Thyroid gland (tissue), 4 donors: ENCODE data around the gene DPP10. TPM values are rescaled to one million over a fixed set of nuclear protein-coding genes. Genes with fewer than 3 reads are reported as not detected.

Source experiments
- DNase-seq, 2 donors: peaks; one replicate each; pipeline ENCODE4 v3.0.0-alpha.2; 2019
- H3K27ac ChIP-seq, 3 donors: fragments of 200-600 bp; sonication (generic); 1 replicate in 2 of 3; 2 replicates in 1 of 3; pipeline ENCODE4 v1.5.1; 2016 to 2019; ENCODE audit warnings: mild to moderate bottlenecking in 1 of 3, moderate library complexity in 1 of 3
- H3K27me3 ChIP-seq: fragments of 200-600 bp; sonication (generic); one replicate; pipeline ENCODE4 v1.5.1; 2019
- H3K36me3 ChIP-seq, 2 donors: fragments of 200-600 bp; sonication (generic); one replicate each; pipeline ENCODE4 v1.5.1; 2016 to 2019
- H3K4me1 ChIP-seq, 2 donors: fragments of 200-600 bp; sonication (generic); one replicate each; pipeline ENCODE4 v1.5.1; 2017 to 2019
- H3K4me3 ChIP-seq, 3 donors: fragments of 200-600 bp; sonication (generic); replicated peaks in 1 of 3; 1 replicate in 2 of 3; 2 replicates in 1 of 3; pipeline ENCODE4 v1.5.1; 2016; ENCODE audit warnings: mild to moderate bottlenecking in 1 of 3
- H3K9me3 ChIP-seq: fragments of 200-600 bp; sonication (generic); one replicate; pipeline ENCODE4 v1.5.1; 2017
- CTCF ChIP-seq, 6 experiments: fragments of 200-600 bp in 3 of 6; fragments of 450-650 bp in 3 of 6; sonication (generic) in 3 of 6; IDR thresholded peaks; one replicate each; pipeline ENCODE4 v1.5.1; 2016 to 2019; ENCODE audit warnings: antibody characterized with exemption in 6 of 6, mild to moderate bottlenecking in 2 of 6, inconsistent platforms in 1 of 6, moderate library complexity in 1 of 6
- POLR2A ChIP-seq, 2 donors: fragments of 450-650 bp; IDR thresholded peaks; one replicate each; pipeline ENCODE4 v1.6.1; 2017; ENCODE audit warnings: antibody characterized with exemption in 2 of 2, mild to moderate bottlenecking in 2 of 2, moderate library complexity in 1 of 2
- WGBS, 2 donors: methylation state at CpG; one replicate each; pipeline ENCODE4 v1.1.5; 2017; 5-methylcytosine and 5-hydroxymethylcytosine counted together
- intact Hi-C: fragments of 100-400 bp; cut with DNase I; formaldehyde crosslinking; loops from one replicate; pipeline ENCODE4 v1.15.1; 2023
- total RNA-seq, 4 donors: library from RNA; depleted of rRNA; stranded (reverse); fragments of >200 nt; gene quantifications; one replicate each; pipeline ENCODE4 v1.2.3, GENCODE V29; 2016

The DPP10 gene
- total RNA-seq, 4 donors from 2014 or later = 0.63 to 1.3 TPM; not detected in 2

- no peak overlapping the region for H3K27ac ChIP-seq
- no peak for DNase-seq
- no peaks in the 10 kb centered on the region for H3K36me3 ChIP-seq
- intact Hi-C loops = no loop called here
- H3K9me3 ChIP-seq = no peaks in the 10 kb centered on the region
- whole genome bisulfite sequencing, 2 donors = 47 to 54% methylated on average over 3 of the region's 3 CpGs
- no peaks in the 10 kb centered on the region for H3K27me3 ChIP-seq
- no peak for TF ChIP-seq POLR2A (IDR thresholded peaks at IDR 0.05)
- no peak for TF ChIP-seq CTCF (IDR thresholded peaks at IDR 0.05)
- no peak overlapping the region for H3K4me3 ChIP-seq
- H3K4me1 ChIP-seq = no peaks in the 10 kb centered on the region
These were observed 126.7 kb downstream of the DPP10 start for GRCh38 chr2:114569166-114569565.

DNA sequence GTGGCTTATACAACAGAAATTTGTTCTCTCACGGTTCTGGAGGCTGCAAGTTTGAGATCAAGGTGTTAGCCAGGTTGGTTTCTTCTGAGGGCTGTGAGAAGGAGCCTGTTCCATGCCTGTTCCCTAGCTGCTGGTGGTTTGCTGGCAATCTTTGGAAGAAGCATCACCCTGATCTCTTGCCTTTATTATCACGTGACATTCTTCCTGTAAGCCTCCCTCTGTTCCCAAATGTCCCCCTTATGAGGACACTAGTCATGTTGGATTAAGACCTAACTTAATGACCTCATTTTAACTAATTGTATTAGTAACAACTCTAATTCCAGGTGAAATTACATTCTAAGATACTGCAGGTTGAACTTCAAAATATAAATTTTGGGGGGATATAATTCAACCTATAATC, 135.2 kb downstream of the DPP10 start:
- WGBS, 2 donors = 85 to 89% methylated on average over 2 of the region's 2 CpGs
- H3K4me1 ChIP-seq = no peaks in the 10 kb centered on the region
- no peaks in the 10 kb centered on the region for H3K27me3 ChIP-seq
- H3K36me3 ChIP-seq = no peaks in the 10 kb centered on the region
- H3K9me3 ChIP-seq = no peaks in the 10 kb centered on the region
- DNase-seq = no peak
- H3K4me3 ChIP-seq = no peak overlapping the region
- TF ChIP-seq CTCF (IDR thresholded peaks at IDR 0.05) = no peak
- no peak for TF ChIP-seq POLR2A (IDR thresholded peaks at IDR 0.05)
- H3K27ac ChIP-seq = no peak overlapping the region
- intact Hi-C loops = no loop called here

GRCh38 chr2:114579542-114579941, 137.1 kb downstream of the DPP10 start:
- no peak overlapping the region for H3K27ac ChIP-seq
- no peaks in the 10 kb centered on the region for H3K36me3 ChIP-seq
- no peak overlapping the region for H3K4me3 ChIP-seq
- H3K27me3 ChIP-seq = no peaks in the 10 kb centered on the region
- TF ChIP-seq CTCF (IDR thresholded peaks at IDR 0.05) (no peak), POLR2A (IDR thresholded peaks at IDR 0.05) (no peak)
- H3K4me1 ChIP-seq = no peaks in the 10 kb centered on the region
- DNase-seq = no peak
- intact Hi-C loops = no loop called here
- WGBS, 2 donors = 63 to 70% methylated on average over 3 of the region's 3 CpGs
- no peaks in the 10 kb centered on the region for H3K9me3 ChIP-seq

DNA sequence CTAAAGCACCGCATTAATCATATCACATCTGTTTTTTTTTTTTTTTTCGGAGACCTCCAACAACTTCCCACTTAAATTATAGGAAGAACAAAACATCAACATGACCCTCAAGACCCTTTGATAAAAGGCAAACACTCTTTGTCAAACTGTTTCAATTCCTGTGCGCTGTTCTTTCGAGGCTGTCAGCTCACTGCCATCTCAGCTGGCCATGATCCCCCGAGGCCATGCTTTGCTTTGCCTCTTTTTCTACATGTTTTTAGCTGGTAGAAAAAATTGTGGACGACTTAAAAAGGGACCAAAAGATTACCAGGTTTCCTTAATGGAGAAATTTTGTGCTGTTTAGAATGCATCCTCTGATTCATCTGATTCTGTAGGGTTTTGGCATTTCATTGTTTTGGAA, 138.2 kb downstream of the DPP10 start:
- H3K27ac ChIP-seq = no peak overlapping the region
- H3K4me1 ChIP-seq = no peaks in the 10 kb centered on the region
- no peaks in the 10 kb centered on the region for H3K9me3 ChIP-seq
- intact Hi-C loops = no loop called here
- no peaks in the 10 kb centered on the region for H3K36me3 ChIP-seq
- no peaks in the 10 kb centered on the region for H3K27me3 ChIP-seq
- WGBS, 2 donors = 73 to 76% methylated on average over 6 of the region's 6 CpGs
- TF ChIP-seq POLR2A (IDR thresholded peaks at IDR 0.05) = no peak
- no peak for TF ChIP-seq CTCF (IDR thresholded peaks at IDR 0.05)
- H3K4me3 ChIP-seq = no peak overlapping the region
- no peak for DNase-seq

- H3K27me3 ChIP-seq = no peaks in the 10 kb centered on the region
- H3K27ac ChIP-seq = no peak overlapping the region
- no peak overlapping the region for H3K4me3 ChIP-seq
- no peaks in the 10 kb centered on the region for H3K4me1 ChIP-seq
- H3K36me3 ChIP-seq = no peaks in the 10 kb centered on the region
- H3K9me3 ChIP-seq = no peaks in the 10 kb centered on the region
- WGBS, 2 donors = 26 to 42% methylated on average over 1 of the region's 1 CpG
- TF ChIP-seq CTCF (IDR thresholded peaks at IDR 0.05) (no peak), POLR2A (IDR thresholded peaks at IDR 0.05) (no peak)
- intact Hi-C loops = no loop called here
- peak; percentile 13 to 18 for DNase-seq
These were observed 155.9 kb downstream of the DPP10 start for GRCh38 chr2:114598329-114598728.
